ENCODE measurements around the gene DNER. TPM values are rescaled to one million over a fixed set of nuclear protein-coding genes. Genes with fewer than 3 reads are reported as not detected.
A peak's percentile ranks its signal among the peaks of the same experiment; 100 is the strongest.

DNER gene
- total RNA-seq, 1 experiment from 2014 or later, result 3.7 TPM

DNA sequence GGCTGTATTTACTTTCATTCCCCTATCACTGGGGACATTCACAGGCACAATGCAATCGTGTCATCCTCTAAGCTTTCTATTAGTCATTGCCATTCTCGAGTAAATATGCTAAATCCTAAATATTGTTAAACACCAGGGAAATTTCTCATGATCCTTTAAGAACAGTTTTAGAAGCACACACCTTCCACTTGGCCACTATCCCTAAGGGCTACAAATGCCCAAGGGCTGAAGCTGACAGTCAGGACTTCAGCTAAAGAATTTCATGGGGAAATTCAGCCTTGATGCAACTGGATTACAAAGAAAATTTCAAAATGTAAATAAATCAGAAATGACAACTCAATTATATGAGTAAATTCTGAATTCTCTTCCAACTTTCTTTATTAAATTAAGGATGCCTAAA, 280.2 kb downstream of the DNER start:
- Mint-ChIP-seq H3K27me3 (ENCODE audit: low read depth) (no peaks in the 10 kb centered on the region), H3K27ac (no peak overlapping the region), H3K4me3 (no peak overlapping the region), H3K36me3 (no peaks in the 10 kb centered on the region), H3K9me3 (peaks cover 5% of the 10 kb centered on the region), H3K4me1 (peaks cover 3% of the 10 kb centered on the region; the same call in 1 of the 2 replicates)
- no peak for TF ChIP-seq PREB (CRISPR knock-in tag; IDR thresholded peaks at IDR 0.05; ENCODE audit: borderline replicate concordance)
- TF ChIP-seq, protein P1, sequence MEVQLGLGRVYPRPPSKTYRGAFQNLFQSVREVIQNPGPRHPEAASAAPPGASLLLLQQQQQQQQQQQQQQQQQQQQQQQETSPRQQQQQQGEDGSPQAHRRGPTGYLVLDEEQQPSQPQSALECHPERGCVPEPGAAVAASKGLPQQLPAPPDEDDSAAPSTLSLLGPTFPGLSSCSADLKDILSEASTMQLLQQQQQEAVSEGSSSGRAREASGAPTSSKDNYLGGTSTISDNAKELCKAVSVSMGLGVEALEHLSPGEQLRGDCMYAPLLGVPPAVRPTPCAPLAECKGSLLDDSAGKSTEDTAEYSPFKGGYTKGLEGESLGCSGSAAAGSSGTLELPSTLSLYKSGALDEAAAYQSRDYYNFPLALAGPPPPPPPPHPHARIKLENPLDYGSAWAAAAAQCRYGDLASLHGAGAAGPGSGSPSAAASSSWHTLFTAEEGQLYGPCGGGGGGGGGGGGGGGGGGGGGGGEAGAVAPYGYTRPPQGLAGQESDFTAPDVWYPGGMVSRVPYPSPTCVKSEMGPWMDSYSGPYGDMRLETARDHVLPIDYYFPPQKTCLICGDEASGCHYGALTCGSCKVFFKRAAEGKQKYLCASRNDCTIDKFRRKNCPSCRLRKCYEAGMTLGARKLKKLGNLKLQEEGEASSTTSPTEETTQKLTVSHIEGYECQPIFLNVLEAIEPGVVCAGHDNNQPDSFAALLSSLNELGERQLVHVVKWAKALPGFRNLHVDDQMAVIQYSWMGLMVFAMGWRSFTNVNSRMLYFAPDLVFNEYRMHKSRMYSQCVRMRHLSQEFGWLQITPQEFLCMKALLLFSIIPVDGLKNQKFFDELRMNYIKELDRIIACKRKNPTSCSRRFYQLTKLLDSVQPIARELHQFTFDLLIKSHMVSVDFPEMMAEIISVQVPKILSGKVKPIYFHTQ (CRISPR knock-in tag; IDR thresholded peaks at IDR 0.05), result no peak
- no peak for TF ChIP-seq FOXP1 (CRISPR knock-in tag; IDR thresholded peaks at IDR 0.05; ENCODE audit: borderline replicate concordance)
- TF ChIP-seq ETV6 (CRISPR knock-in tag; IDR thresholded peaks at IDR 0.05), result no peak
- ATAC-seq (no peak), DNase-seq (ENCODE audit: low spot score) (no peak)
- ChIA-PET POLR2A (no interaction called here), CTCF (interaction anchor here (2.2 kb wide), 1 partner anchor 153 kb away, joined by 7 read pairs; no protein-coding TSS in a partner anchor)

DNA sequence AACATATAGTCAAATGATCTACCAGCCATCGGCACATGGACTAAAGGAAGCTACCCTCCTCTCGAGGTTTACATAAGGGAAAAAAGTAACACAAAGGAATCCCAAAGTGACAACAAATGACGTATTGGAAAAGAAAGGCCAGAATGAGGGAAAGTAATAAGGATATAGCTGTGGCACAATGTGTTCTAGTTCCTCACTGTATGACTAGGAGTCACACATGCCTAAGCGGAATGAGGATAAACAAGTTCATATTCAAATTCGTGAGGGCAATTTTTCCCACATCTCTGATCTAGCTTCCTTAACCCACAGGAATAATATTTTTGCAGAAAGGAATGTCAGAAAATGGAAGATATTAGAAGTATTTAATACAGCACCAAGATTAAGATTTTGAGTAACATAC, 281.0 kb downstream of the DNER start:
- TF ChIP-seq ERG (CRISPR knock-in tag; IDR thresholded peaks at IDR 0.05), result no peak
- TF ChIP-seq EMX1 (CRISPR knock-in tag; IDR thresholded peaks at IDR 0.05), result no peak
- TF ChIP-seq ZNF416 (CRISPR knock-in tag; IDR thresholded peaks at IDR 0.05), result no peak
- no peak for ATAC-seq
- ChIA-PET POLR2A (no interaction called here), CTCF (interaction anchor here (2.2 kb wide), 1 partner anchor 153 kb away, joined by 7 read pairs; no protein-coding TSS in a partner anchor)
- DNase-seq (ENCODE audit: low spot score), result no peak
- no peak overlapping the region for H3K4me3 Mint-ChIP-seq
- H3K36me3 Mint-ChIP-seq, result no peaks in the 10 kb centered on the region
- no peak overlapping the region for H3K27ac Mint-ChIP-seq
- H3K27me3 Mint-ChIP-seq (ENCODE audit: low read depth), result no peaks in the 10 kb centered on the region
- H3K9me3 Mint-ChIP-seq, result peaks cover 5% of the 10 kb centered on the region
- peaks cover 3% of the 10 kb centered on the region; the same call in 1 of the 2 replicates for H3K4me1 Mint-ChIP-seq

DNA sequence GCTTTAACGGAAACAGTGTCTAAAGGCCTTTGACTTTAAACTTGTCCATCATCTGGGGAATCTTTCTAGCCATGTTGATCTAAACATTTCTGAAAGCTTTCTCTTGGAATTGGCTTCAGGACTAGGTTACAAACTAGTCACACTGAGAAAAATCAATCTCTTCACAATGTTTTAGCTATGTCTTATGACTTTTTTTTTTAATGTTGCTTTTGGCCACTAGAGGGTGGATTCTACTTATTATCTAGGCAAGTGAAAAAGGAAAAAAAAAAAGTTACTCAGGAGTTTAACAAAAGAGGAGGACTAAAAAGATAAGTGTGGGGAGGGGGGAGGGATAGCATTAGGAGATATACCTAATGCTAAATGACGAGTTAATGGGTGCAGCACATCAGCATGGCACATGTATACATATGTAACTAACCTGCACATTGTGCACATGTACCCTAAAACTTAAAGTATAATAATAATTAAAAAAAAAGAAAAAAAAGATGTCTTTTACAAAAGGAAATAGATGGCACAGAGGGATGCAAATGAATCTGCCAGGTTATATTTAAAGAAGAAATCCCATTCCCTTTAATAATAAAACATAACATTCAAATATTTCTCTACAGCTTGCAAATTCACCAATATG, 282.9 kb downstream of the DNER start:
- Mint-ChIP-seq H3K9me3 (peaks cover 5% of the 10 kb centered on the region), H3K4me1 (peaks cover 3% of the 10 kb centered on the region; the same call in 1 of the 2 replicates), H3K36me3 (no peaks in the 10 kb centered on the region), H3K27ac (no peak overlapping the region), H3K27me3 (ENCODE audit: low read depth) (no peaks in the 10 kb centered on the region), H3K4me3 (no peak overlapping the region)
- POLR2A ChIA-PET, result interaction anchor here (0.6 kb wide), 1 partner anchor 13 kb away, joined by 3 read pairs; no protein-coding TSS in a partner anchor
- DNase-seq (ENCODE audit: low spot score) (no peak), ATAC-seq (peak; percentile 28; the same call in 1 of the 2 replicates)
- TF ChIP-seq CTCF (IDR thresholded peaks at IDR 0.05) (peak; percentile 43; the same call in 1 of the 2 replicates), SMAD3 (CRISPR knock-in tag; IDR thresholded peaks at IDR 0.05; ENCODE audit: borderline replicate concordance) (no peak)
- CTCF ChIA-PET, result interaction anchor here (0.6 to 1.2 kb wide), 25 partner anchors 12 to 928 kb away, joined by 3 to 46 read pairs (median 4); partner anchors contain the start of gene DNER

GRCh38 chr2:229429589-229429988, 284.8 kb downstream of the DNER start:
- Mint-ChIP-seq H3K36me3 (no peaks in the 10 kb centered on the region), H3K4me3 (no peak overlapping the region), H3K9me3 (no peaks in the 10 kb centered on the region), H3K27ac (no peak overlapping the region), H3K27me3 (ENCODE audit: low read depth) (no peaks in the 10 kb centered on the region), H3K4me1 (peaks cover 3% of the 10 kb centered on the region; the same call in 1 of the 2 replicates)
- TF ChIP-seq OVOL2 (CRISPR knock-in tag; IDR thresholded peaks at IDR 0.05; ENCODE audit: borderline replicate concordance), result no peak
- TF ChIP-seq, protein P2, sequence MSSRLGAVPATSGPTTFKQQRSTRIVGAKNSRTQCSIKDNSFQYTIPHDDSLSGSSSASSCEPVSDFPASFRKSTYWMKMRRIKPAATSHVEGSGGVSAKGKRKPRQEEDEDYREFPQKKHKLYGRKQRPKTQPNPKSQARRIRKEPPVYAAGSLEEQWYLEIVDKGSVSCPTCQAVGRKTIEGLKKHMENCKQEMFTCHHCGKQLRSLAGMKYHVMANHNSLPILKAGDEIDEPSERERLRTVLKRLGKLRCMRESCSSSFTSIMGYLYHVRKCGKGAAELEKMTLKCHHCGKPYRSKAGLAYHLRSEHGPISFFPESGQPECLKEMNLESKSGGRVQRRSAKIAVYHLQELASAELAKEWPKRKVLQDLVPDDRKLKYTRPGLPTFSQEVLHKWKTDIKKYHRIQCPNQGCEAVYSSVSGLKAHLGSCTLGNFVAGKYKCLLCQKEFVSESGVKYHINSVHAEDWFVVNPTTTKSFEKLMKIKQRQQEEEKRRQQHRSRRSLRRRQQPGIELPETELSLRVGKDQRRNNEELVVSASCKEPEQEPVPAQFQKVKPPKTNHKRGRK (CRISPR knock-in tag; IDR thresholded peaks at IDR 0.05; ENCODE audit: borderline replicate concordance), result no peak
- TF ChIP-seq ZNF281 (CRISPR knock-in tag; IDR thresholded peaks at IDR 0.05), result no peak
- TF ChIP-seq E2F5 (CRISPR knock-in tag; IDR thresholded peaks at IDR 0.05), result no peak
- no peak for ATAC-seq
- CTCF ChIA-PET, result interaction anchor here (1.3 kb wide), 1 partner anchor 9 kb away, joined by 3 read pairs; no protein-coding TSS in a partner anchor
- no peak for DNase-seq (ENCODE audit: low spot score)
- POLR2A ChIA-PET, result no interaction called here

Measured in WTC11 (cell line).